Jurkat, Clone E6-1 (cell line): ENCODE data around the gene PAQR6. TPM values are rescaled to one million over a fixed set of nuclear protein-coding genes. Genes with fewer than 3 reads are reported as not detected.

Experiments
- DNase-seq: peaks from one replicate; pipeline ENCODE4 v3.0.0-alpha.2; 2011; ENCODE audit warnings: low read depth, low spot score
- H3K4me3 ChIP-seq: 2 replicates; pipeline ENCODE4 v1.5.1; 2011; ENCODE audit warnings: mild to moderate bottlenecking, low read length, control low read depth, moderate library complexity
- polyA plus RNA-seq: library from polyadenylated mRNA; unstranded; fragments of >200 nt; gene quantifications from one replicate; pipeline ENCODE4 v1.2.1, GENCODE V29; 2012; ENCODE audit warnings: missing spikeins; ENCODE audit not compliant: insufficient read length, insufficient read depth

Gene PAQR6
- 21.5 TPM for polyA plus RNA-seq

DNA sequence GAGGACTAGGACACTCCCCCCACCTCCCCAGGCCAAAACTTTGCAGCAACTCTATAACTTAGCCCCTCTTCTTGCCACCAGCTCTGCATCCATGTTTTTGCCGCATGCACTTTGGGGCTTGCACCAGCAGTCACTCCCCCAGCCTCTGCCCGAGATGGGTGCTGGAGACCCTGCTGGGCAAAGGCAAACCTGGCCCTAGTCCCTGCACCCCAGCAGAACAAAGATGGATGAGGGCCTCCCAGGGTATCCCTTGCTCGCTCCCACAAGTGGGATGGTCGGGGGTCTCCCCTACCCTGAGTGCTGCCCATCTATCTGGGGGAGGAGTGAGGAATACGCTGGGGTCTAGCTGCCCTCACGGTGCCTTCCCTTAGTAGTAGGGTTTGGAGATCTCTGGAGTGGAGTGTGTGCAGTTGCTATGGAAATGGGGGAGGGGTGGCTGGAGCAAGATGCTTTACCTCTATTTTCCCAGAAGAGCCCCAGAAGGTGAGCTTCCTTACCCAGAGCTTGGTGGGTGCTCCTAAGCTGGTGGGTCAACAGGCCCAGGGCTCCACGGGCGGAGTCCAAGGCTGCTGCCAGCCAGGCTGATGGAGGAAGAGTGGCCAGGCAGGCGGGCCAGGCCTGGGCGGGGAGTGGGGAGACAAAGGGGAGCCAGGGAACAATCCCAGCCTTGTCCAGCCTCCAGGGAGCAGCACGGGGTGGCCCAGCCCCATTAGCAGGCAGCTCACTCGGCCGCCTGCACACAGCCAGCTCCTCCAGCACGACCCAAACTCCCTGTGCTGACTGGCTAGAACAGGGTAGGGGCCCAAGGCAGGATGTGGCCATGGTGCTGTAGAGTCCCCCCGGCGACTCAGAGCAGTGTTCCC lies at the start of gene PAQR6:
Gene PAQR6, minus strand, starts transcription at position 597 of the 863 bp plus-strand sequence. CDS start 1,325 bp downstream, outside the sequence.
- no peak within 1 kb of the TSS for H3K4me3 ChIP-seq
- DNase-seq: no peak

DNA sequence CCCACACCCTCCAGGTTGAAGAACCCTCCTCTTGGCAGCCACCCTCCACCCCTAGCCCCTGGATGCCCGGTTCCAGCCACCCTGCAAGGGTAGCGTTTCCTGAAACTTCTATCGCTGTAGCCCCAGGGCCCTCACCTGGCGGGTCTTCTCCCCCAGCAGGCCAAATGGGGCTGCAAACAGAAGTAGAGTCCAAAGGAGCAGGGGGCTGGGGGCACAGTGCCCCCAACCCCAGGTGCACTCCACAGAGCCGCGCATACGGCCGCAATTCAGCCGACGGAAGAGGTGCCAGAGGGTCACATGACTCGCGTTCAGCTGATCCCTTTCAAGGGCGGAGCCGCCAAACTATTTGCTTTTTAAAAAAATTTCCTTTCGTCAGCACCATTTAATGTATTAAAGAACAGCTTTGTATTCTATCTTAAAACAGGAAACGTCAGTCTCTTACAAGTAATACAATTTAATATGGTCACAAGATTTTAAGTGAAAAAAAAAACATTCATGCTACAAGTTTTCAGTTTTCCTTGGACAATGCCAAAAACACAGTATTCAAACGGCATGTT lies 47.6 kb upstream of the PAQR6 start, which contains the start of gene GLMP:
Gene GLMP, minus strand, starts transcription at position 289 of the 557 bp plus-strand sequence. Its CDS starts 34 bp downstream, at position 255.
- peak; percentile 59 for DNase-seq
- H3K4me3 ChIP-seq: peak within 1 kb of the TSS; percentile 83

DNA sequence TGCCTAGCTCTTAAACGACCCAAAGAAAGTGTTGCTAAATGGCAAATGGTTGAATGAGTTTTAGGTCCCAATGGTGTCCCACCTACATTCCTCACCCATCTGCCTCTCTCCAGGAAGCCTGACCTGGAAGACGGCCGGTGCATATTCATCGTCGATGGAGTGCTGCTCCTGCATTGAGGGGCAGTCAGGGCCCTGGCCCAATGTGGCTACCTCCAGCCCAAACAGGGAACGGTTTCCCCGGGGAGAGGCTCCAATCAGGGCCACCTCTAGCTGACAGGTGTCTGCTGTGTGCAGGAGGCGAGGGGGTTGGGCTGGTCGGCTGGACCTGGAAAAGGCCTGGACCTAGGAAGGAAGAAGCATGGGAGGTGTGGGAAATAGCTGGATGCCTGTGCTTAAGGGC lies 46.0 kb upstream of the PAQR6 start:
- H3K4me3 ChIP-seq: no peak overlapping the region
- DNase-seq: no peak

DNA sequence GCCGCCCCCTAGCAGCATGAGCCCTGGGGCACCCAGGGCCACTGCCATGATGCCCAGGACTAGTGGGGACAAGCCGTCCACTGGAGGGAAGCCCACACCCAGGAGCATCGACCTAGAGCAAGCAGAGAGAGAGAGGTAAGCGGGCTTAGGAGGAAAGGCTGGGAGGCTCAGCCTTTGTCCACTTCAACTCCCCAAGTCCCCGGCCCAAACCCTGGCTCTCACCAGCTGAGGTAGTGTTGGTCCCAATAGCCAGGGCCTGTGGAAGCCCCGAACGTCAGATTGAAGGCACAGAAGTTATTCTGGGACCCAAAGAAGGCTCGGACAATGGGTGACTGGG lies 45.2 kb upstream of the PAQR6 start:
- H3K4me3 ChIP-seq: no peak overlapping the region
- no peak for DNase-seq

DNA sequence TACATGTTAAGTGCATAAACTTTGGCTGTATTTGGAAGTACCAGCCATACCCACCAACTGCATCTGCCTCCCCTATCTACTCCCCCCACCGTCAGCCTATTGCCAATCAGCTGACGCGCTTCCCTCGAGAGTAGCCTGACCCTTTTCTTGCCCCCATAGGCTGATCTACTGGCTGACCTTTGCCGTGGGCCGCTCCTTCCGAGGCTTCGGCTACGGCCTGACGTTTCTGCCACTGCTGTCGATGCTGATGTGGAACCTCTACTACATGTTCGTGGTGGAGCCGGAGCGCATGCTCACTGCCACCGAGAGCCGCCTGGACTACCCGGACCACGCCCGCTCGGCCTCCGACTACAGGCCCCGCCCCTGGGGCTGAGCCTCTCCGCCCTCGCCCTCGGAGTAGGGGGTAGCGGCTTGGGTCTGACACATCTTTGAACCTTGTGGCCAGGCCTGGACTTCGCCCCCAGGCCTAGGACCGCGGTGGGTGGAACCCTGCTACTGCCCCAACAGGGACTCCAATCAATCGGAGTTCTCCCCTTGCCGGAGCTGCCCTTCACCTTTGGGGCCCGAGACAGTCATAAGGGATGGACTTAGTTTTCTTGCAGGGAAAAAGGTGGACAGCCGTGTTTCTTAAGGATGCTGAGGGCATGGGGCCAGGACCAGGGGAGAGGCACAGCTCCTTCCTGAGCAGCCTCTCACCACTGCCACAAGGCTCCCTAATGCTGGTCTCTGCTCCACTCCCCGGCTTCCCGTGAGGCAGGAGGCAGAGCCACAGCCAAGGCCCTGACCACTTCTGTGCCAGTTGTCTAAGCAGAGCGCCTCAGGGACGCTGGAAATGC lies 43.6 kb upstream of the PAQR6 start:
- no peak overlapping the region for H3K4me3 ChIP-seq
- DNase-seq: no peak

DNA sequence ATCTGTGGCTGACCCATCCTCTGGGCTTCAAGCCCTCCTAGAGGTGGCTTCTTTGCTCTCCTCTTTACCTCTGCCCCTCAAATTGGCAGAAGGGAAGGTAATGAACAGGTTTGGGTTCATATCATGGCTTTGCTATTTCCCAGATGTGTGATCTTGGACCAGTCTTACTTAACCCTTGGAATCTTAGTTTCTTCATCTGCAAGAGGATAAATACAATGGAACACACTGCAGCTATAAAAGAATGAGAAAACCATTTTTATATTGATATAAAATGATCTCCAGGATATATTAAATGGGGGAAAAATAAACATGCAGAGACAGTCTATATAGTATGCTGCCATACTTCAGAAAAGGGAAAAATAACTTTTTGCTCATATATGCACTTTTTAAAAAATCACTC lies 42.0 kb upstream of the PAQR6 start:
- no peak overlapping the region for H3K4me3 ChIP-seq
- DNase-seq: no peak

DNA sequence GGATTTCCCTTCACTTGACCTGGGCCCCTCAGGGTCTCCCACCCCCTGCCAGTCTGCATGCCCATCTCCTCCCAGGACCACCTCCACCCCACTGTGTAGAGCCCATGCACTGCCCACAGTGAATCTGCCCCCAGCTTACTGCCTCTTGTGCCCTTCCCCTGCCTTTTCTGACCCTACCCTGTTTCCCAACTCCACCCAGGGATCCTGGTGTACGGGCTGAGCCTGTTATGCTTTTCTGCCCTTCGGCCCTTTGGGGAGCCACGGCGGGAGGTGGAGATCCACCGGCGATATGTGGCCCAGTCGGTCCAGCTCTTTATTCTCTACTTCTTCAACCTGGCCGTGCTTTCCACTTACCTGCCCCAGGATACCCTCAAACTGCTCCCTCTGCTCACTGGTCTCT lies 38.2 kb upstream of the PAQR6 start:
- DNase-seq: no peak
- H3K4me3 ChIP-seq: no peak overlapping the region

- H3K4me3 ChIP-seq: no peak overlapping the region
- no peak for DNase-seq
Measured at GRCh38 chr1:156285437-156285836, 37.6 kb upstream of the PAQR6 start.

GRCh38 chr1:156284757-156285156 lies 36.9 kb upstream of the PAQR6 start:
- DNase-seq: no peak
- no peak overlapping the region for H3K4me3 ChIP-seq

GRCh38 chr1:156284112-156284511 lies 36.3 kb upstream of the PAQR6 start, which contains the start of gene TMEM79:
Gene TMEM79 (plus strand): TSS chr1:156284325. CDS start chr1:156285227, 902 bp downstream.
- peak within 1 kb of the TSS; percentile 81 for H3K4me3 ChIP-seq
- DNase-seq: no peak

DNA sequence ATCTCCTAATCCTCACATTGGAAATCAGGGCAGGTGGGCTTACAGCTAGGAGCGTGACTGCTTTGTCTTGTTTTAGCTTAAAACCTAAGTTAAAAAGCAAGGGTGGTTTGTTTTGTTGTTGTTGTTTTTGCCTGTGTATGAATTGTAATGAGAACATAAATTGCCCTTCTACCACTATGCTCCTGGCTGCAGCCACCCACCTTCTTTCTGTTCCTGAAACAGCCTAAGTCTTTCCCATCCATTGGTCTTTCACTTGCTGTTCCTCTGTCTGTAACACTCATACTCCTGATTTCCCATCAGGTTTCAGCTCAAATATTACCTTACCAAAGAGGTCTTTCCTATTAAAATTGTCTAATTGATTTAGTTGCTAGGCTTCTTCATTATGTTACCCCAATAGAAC lies 35.7 kb upstream of the PAQR6 start:
- no peak for DNase-seq
- H3K4me3 ChIP-seq: peak overlapping the region; percentile 81

DNA sequence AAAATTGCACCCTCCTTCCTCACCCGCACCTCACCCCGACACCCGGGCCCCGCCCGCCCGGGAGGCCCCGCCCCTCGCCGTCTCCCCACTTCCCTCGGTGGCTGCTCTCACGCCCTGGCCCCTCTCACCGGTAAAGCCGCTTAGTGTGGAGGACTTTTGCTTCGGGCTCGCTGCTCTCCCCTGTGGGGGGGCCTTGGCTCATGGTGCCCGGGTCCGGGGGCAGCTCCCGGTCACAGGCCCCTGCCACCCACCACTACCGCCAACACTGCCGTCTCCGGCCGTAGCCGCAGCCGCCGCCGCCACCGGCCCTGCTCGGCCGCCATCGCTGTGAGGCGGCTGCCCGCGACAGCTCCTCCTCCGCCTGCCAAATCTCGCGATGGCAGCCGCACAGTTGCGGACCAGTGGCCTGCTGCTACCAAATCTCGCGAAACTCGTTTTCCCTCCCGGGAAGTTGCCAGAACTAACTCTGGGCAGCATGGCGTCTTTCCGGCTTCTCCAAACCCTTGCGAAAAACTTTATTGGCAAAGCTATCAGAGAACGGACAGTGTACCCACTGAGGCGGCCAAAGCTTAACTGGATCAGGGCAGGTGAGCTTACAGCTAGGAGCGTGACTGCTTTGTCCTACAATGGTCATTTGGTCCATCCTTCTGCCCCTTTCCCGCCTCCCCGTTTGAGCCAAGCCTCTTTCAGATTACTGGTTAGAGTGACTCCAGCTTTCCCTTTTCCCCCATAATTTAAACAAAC lies 34.8 kb upstream of the PAQR6 start, which contains the start of gene SMG5:
Gene SMG5, minus strand, starts transcription at position 347 of the 744 bp plus-strand sequence. Its CDS starts 145 bp downstream, at position 202.
- peak within 1 kb of the TSS; percentile 81 for H3K4me3 ChIP-seq
- peak; percentile 99 for DNase-seq

- DNase-seq: no peak
- H3K4me3 ChIP-seq: peak overlapping the region; percentile 81
Measured at GRCh38 chr1:156281693-156282478, 34.0 kb upstream of the PAQR6 start.

DNA sequence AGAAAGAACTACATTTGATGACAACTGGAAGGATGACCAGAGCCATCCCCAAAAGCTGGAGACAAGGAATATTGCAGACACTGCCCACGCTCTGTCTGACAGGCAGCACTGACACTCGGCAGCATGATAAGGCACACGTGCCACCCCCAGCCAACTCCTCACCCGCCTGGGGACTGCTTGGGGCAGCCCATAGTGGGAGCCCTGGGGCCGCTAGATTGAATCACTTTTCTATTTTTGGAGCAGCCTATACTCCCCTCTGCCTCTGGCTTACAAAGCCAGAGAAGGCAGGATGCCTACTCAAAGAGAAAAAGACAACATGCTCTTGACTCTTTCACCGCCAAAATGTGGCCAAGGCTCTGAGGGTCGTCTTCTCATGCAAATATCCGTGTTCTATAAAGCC lies 33.4 kb upstream of the PAQR6 start:
- H3K4me3 ChIP-seq: peak overlapping the region; percentile 81
- DNase-seq: no peak

DNA sequence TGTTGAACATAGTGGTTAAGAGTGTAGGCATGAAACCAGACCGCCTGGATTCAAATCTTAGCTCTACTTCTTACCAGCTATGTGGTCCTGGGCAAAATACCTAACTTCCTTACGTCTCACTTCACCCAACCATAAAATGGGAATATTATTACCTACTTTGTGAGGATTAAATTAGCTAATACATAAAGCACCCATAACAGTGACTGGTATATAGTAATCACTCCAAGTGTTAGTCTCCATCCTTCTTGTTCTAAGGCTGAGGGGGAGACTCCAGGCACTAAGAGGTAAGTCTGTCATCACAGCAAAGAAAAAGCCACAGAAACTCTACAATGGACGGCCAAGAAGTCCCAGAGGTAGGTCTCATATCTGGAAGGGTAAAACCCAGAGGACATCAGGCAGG lies 32.0 kb upstream of the PAQR6 start:
- H3K4me3 ChIP-seq: no peak overlapping the region
- no peak for DNase-seq

- no peak for DNase-seq
- no peak overlapping the region for H3K4me3 ChIP-seq
Measured at GRCh38 chr1:156276966-156277381, 29.1 kb upstream of the PAQR6 start.

GRCh38 chr1:156276532-156276931 lies 28.7 kb upstream of the PAQR6 start:
- DNase-seq: no peak
- H3K4me3 ChIP-seq: no peak overlapping the region

DNA sequence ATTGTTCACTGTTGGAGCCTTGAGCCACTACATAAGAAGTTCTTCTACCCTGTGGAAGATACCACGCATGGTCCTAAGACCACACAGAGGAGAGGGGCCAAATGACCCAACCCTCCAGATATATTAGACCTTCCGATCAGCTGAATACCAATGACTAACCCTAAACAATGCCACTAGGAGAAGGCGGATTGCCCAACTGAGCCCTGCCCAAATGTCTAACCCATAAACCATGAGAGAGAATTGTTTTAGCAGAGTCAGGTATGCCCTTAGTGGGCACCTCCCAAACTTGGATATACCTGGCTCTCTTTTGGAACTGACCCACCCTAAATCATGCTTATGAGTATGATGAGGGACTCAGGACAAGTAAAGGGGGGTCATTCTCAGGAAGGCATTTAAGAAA lies 22.5 kb upstream of the PAQR6 start:
- no peak for DNase-seq
- no peak overlapping the region for H3K4me3 ChIP-seq
